ENCODE data around the gene KCND2. TPM values are rescaled to one million over a fixed set of nuclear protein-coding genes. Genes with fewer than 3 reads are reported as not detected.

KCND2 gene
- polyA plus RNA-seq, 1 of the 3 experiments (the other 2 are of a cell fraction) = not detected

DNA sequence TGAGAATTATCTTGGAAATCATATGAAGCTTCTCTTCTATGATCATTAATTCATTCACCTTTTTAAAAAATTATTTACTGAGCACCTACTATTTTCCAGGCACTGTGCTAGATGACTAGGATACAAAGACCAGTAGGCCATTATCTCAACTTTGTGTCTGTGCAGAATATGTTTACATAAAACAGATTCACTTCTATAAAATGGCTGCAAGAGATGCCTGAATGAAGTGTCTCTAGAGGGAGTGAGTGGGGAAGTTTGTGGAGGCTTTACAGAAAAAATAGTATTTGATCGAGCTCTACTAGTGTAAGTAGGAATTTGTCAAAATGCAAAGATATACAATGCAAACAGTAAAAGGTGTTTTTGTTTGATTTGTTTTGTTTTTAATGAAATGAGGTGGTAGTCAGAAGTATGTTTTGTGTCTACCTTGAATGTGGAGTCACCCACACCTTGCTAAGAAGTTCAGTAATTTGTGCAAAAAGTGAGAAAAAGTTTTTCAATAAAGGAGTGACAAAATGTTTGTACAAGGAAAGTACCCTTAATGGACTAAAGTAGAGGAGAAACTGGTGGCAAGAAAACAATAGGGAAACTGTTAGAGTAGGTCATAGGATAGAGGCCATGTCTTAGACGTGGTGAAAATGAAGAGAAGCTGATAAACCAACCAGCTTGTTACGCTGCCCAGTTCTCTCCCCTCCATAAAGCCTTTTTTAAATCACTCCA lies 125.5 kb downstream of the KCND2 start:
- no peak overlapping the region for H3K4me2 ChIP-seq
- no peak overlapping the region for H3K9ac ChIP-seq
- H3K36me3 ChIP-seq (replicated peaks in 1 of 2; ENCODE audit: control insufficient read depth in 1 of 2, insufficient read depth in 2 of 2, low read length in 1 of 2) = no peaks in the 10 kb centered on the region
- no peaks in the 10 kb centered on the region for H3K4me1 ChIP-seq (ENCODE audit: control insufficient read depth in 1 of 2, insufficient read depth in 2 of 2, low read depth in 1 of 2, low read length in 1 of 2)
- H2AFZ ChIP-seq (ENCODE audit: low read depth) = no peak overlapping the region
- TF ChIP-seq FOXJ3 (CRISPR knock-in tag; IDR thresholded peaks at IDR 0.05) (no peak), FOXM1 (IDR thresholded peaks at IDR 0.05; ENCODE audit: low read depth) (no peak), NFIC (IDR thresholded peaks at IDR 0.05; ENCODE audit: borderline replicate concordance) (no peak)
- TF ChIP-seq, protein P1, sequence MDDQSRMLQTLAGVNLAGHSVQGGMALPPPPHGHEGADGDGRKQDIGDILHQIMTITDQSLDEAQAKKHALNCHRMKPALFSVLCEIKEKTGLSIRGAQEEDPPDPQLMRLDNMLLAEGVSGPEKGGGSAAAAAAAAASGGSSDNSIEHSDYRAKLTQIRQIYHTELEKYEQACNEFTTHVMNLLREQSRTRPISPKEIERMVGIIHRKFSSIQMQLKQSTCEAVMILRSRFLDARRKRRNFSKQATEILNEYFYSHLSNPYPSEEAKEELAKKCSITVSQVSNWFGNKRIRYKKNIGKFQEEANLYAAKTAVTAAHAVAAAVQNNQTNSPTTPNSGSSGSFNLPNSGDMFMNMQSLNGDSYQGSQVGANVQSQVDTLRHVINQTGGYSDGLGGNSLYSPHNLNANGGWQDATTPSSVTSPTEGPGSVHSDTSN (IDR thresholded peaks at IDR 0.05) = no peak
- H3K27me3 ChIP-seq (ENCODE audit: insufficient read depth) = no peaks in the 10 kb centered on the region
- H3K4me3 ChIP-seq (ENCODE audit: low read depth in 2 of 2, low read length in 1 of 2) = no peak overlapping the region
- CTCF ChIA-PET = no interaction called here
- no peaks in the 10 kb centered on the region for H4K20me1 ChIP-seq (ENCODE audit: insufficient read depth)
- H3K79me2 ChIP-seq (ENCODE audit: insufficient read depth) = no peaks in the 10 kb centered on the region
- H3F3A ChIP-seq (replicated peaks; ENCODE audit: insufficient read depth) = no peaks in the 10 kb centered on the region
- DNase-seq = no peak
- H3K9me3 ChIP-seq = no peaks in the 10 kb centered on the region
- WGBS (ENCODE audit: low lambda C conversion rate) = 3% methylated on average over 3 of the region's 3 CpGs
- POLR2A ChIA-PET = no interaction called here
- no peaks in the 10 kb centered on the region for H3K9me2 ChIP-seq
- H3K27ac ChIP-seq (ENCODE audit: low read depth in 2 of 2, low read length in 1 of 2) = no peak overlapping the region

DNA sequence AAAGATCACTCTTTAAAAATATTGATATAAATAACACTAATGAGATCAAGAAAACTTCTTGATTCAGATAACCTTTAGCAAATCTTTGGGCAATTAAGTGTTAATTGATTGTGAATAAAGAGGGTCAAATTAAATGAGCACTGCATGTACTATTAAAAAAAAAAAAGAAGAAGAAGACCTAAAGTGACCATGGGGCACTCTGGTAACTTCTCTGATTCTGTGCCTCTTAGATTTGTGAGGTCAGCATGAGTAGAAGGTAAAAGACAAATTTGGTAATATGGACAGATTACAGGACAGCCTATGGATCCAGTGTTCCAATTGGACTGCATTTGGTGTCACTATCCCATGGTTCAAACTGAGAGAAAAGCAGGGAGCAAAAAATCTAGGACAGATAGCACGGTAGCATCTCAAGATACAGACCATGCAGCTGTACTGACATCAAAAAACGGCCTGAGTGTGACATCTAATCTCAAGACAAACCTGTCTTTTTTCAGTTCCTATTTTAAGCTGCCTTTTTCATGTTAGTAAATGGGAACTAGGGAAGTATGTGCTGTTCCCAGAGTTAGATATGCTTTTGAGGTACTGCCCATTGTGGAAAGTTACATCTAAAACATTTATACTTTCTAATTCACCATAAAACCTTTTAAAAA lies 128.0 kb downstream of the KCND2 start:
- H2AFZ ChIP-seq (ENCODE audit: low read depth) = no peak overlapping the region
- no peak overlapping the region for H3K4me3 ChIP-seq (ENCODE audit: low read depth in 2 of 2, low read length in 1 of 2)
- WGBS (ENCODE audit: low lambda C conversion rate) = 3% methylated on average over 2 of the region's 2 CpGs

More for the DNA sequence above, 128.0 kb downstream of the KCND2 start:
- DNase-seq = no peak
- Histone ChIP-seq H3K27ac (ENCODE audit: low read depth in 2 of 2, low read length in 1 of 2) (no peak overlapping the region), H4K20me1 (ENCODE audit: insufficient read depth) (no peaks in the 10 kb centered on the region), H3K9ac (no peak overlapping the region), H3K27me3 (ENCODE audit: insufficient read depth) (no peaks in the 10 kb centered on the region), H3K9me2 (no peaks in the 10 kb centered on the region), H3K4me1 (ENCODE audit: control insufficient read depth in 1 of 2, insufficient read depth in 2 of 2, low read depth in 1 of 2, low read length in 1 of 2) (no peaks in the 10 kb centered on the region), H3K36me3 (replicated peaks in 1 of 2; ENCODE audit: control insufficient read depth in 1 of 2, insufficient read depth in 2 of 2, low read length in 1 of 2) (no peaks in the 10 kb centered on the region), H3F3A (replicated peaks; ENCODE audit: insufficient read depth) (no peaks in the 10 kb centered on the region), H3K79me2 (ENCODE audit: insufficient read depth) (no peaks in the 10 kb centered on the region), H3K4me2 (no peak overlapping the region), H3K9me3 (no peaks in the 10 kb centered on the region)
- TF ChIP-seq FOXM1 (IDR thresholded peaks at IDR 0.05; ENCODE audit: low read depth) (no peak), YY1 (IDR thresholded peaks at IDR 0.05; ENCODE audit: low read depth) (no peak), FOSL2 (IDR thresholded peaks at IDR 0.05; ENCODE audit: borderline replicate concordance, low read depth) (no peak), CHD2 (IDR thresholded peaks at IDR 0.05; ENCODE audit: low read length, partially characterized antibody) (no peak), NFIC (IDR thresholded peaks at IDR 0.05; ENCODE audit: borderline replicate concordance) (no peak), POLR2AphosphoS5 (IDR thresholded peaks at IDR 0.05; ENCODE audit: low read depth, low read length) (no peak), MXI1 (IDR thresholded peaks at IDR 0.05; ENCODE audit: low read depth, low read length) (no peak), RXRA (IDR thresholded peaks at IDR 0.05; ENCODE audit: borderline replicate concordance, low read depth) (no peak), GABPA (IDR thresholded peaks at IDR 0.05; ENCODE audit: low read depth) (no peak)
- TF ChIP-seq, protein P2, sequence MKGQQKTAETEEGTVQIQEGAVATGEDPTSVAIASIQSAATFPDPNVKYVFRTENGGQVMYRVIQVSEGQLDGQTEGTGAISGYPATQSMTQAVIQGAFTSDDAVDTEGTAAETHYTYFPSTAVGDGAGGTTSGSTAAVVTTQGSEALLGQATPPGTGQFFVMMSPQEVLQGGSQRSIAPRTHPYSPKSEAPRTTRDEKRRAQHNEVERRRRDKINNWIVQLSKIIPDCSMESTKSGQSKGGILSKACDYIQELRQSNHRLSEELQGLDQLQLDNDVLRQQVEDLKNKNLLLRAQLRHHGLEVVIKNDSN (IDR thresholded peaks at IDR 0.05; ENCODE audit: borderline replicate concordance, low read depth) = no peak
- TF ChIP-seq, protein P3, sequence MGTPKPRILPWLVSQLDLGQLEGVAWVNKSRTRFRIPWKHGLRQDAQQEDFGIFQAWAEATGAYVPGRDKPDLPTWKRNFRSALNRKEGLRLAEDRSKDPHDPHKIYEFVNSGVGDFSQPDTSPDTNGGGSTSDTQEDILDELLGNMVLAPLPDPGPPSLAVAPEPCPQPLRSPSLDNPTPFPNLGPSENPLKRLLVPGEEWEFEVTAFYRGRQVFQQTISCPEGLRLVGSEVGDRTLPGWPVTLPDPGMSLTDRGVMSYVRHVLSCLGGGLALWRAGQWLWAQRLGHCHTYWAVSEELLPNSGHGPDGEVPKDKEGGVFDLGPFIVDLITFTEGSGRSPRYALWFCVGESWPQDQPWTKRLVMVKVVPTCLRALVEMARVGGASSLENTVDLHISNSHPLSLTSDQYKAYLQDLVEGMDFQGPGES (IDR thresholded peaks at IDR 0.05; ENCODE audit: low read depth, low read length) = no peak
- TF ChIP-seq, protein P4, sequence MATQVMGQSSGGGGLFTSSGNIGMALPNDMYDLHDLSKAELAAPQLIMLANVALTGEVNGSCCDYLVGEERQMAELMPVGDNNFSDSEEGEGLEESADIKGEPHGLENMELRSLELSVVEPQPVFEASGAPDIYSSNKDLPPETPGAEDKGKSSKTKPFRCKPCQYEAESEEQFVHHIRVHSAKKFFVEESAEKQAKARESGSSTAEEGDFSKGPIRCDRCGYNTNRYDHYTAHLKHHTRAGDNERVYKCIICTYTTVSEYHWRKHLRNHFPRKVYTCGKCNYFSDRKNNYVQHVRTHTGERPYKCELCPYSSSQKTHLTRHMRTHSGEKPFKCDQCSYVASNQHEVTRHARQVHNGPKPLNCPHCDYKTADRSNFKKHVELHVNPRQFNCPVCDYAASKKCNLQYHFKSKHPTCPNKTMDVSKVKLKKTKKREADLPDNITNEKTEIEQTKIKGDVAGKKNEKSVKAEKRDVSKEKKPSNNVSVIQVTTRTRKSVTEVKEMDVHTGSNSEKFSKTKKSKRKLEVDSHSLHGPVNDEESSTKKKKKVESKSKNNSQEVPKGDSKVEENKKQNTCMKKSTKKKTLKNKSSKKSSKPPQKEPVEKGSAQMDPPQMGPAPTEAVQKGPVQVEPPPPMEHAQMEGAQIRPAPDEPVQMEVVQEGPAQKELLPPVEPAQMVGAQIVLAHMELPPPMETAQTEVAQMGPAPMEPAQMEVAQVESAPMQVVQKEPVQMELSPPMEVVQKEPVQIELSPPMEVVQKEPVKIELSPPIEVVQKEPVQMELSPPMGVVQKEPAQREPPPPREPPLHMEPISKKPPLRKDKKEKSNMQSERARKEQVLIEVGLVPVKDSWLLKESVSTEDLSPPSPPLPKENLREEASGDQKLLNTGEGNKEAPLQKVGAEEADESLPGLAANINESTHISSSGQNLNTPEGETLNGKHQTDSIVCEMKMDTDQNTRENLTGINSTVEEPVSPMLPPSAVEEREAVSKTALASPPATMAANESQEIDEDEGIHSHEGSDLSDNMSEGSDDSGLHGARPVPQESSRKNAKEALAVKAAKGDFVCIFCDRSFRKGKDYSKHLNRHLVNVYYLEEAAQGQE (IDR thresholded peaks at IDR 0.05; ENCODE audit: low read depth, low read length) = no peak
- TF ChIP-seq, protein P1 (IDR thresholded peaks at IDR 0.05) = no peak
- TF ChIP-seq, protein P5, sequence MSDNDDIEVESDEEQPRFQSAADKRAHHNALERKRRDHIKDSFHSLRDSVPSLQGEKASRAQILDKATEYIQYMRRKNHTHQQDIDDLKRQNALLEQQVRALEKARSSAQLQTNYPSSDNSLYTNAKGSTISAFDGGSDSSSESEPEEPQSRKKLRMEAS (IDR thresholded peaks at IDR 0.05; ENCODE audit: low read depth) = no peak
- CTCF ChIA-PET = no interaction called here
- POLR2A ChIA-PET = no interaction called here
